Muscle layer of duodenum (tissue), 2 donors: ENCODE data around the gene TMEM242.

Experiments
- H3K27ac ChIP-seq: one replicate; pipeline ENCODE4 v1.7.0; 2013; ENCODE audit warnings: mild to moderate bottlenecking, low read length
- H3K27me3 ChIP-seq: one replicate; pipeline ENCODE4 v1.7.0; 2013; ENCODE audit warnings: low read depth, mild to moderate bottlenecking, control low read depth, low read length
- H3K36me3 ChIP-seq, 2 donors: one replicate each; pipeline ENCODE4 v1.7.0; 2013; ENCODE audit warnings: low read length in 2 of 2, control low read depth in 1 of 2, mild to moderate bottlenecking in 1 of 2; ENCODE audit not compliant: insufficient read depth in 2 of 2, control insufficient read depth in 1 of 2
- H3K4me1 ChIP-seq, 2 donors: one replicate each; pipeline ENCODE4 v1.7.0; 2013; ENCODE audit warnings: low read length in 2 of 2, mild to moderate bottlenecking in 2 of 2, control low read depth in 1 of 2, moderate library complexity in 1 of 2; ENCODE audit not compliant: insufficient read depth in 2 of 2, control insufficient read depth in 1 of 2
- H3K4me3 ChIP-seq, 2 donors: one replicate each; pipeline ENCODE4 v1.7.0; 2013; ENCODE audit warnings: low read length in 2 of 2, low read depth in 1 of 2, mild to moderate bottlenecking in 1 of 2
- H3K9me3 ChIP-seq, 2 donors: one replicate each; pipeline ENCODE4 v1.7.0; 2013; ENCODE audit warnings: low read length in 2 of 2, control low read depth in 1 of 2, mild to moderate bottlenecking in 1 of 2; ENCODE audit not compliant: control insufficient read depth in 1 of 2
- donor health status: healthy.

Gene TMEM242

GRCh38 chr6:157259443-157259842 lies 63.9 kb downstream of the TMEM242 start:
- Histone ChIP-seq H3K27me3 (no peaks in the 10 kb centered on the region), H3K36me3 (no peaks in the 10 kb centered on the region), H3K4me3 (no peak overlapping the region), H3K9me3 (no peaks in the 10 kb centered on the region), H3K4me1 (no peaks in the 10 kb centered on the region), H3K27ac (no peak overlapping the region)

- Histone ChIP-seq H3K27me3 (no peaks in the 10 kb centered on the region), H3K4me1 (no peaks in the 10 kb centered on the region), H3K4me3 (no peak overlapping the region), H3K36me3 (no peaks in the 10 kb centered on the region), H3K27ac (no peak overlapping the region), H3K9me3 (no peaks in the 10 kb centered on the region)
Observed at GRCh38 chr6:157258878-157259277, 64.4 kb downstream of the TMEM242 start.

- H3K27ac ChIP-seq = no peak overlapping the region
- no peaks in the 10 kb centered on the region for H3K27me3 ChIP-seq
- no peaks in the 10 kb centered on the region for H3K36me3 ChIP-seq
- no peaks in the 10 kb centered on the region for H3K4me1 ChIP-seq
- no peaks in the 10 kb centered on the region for H3K9me3 ChIP-seq
- no peak overlapping the region for H3K4me3 ChIP-seq
Observed at GRCh38 chr6:157255079-157255478, 68.2 kb downstream of the TMEM242 start.

- H3K36me3 ChIP-seq = no peaks in the 10 kb centered on the region
- H3K9me3 ChIP-seq = no peaks in the 10 kb centered on the region
- no peak overlapping the region for H3K27ac ChIP-seq
- no peaks in the 10 kb centered on the region for H3K27me3 ChIP-seq
- no peaks in the 10 kb centered on the region for H3K4me1 ChIP-seq
- H3K4me3 ChIP-seq = no peak overlapping the region
Observed at GRCh38 chr6:157254538-157254937, 68.8 kb downstream of the TMEM242 start.

GRCh38 chr6:157253699-157254098 lies 69.6 kb downstream of the TMEM242 start:
- H3K9me3 ChIP-seq = peaks cover 0 to under 1% of the 10 kb centered on the region in 2 donors
- no peak overlapping the region for H3K4me3 ChIP-seq
- H3K27ac ChIP-seq = no peak overlapping the region
- H3K36me3 ChIP-seq = no peaks in the 10 kb centered on the region
- no peaks in the 10 kb centered on the region for H3K27me3 ChIP-seq
- no peaks in the 10 kb centered on the region for H3K4me1 ChIP-seq

- no peak overlapping the region for H3K27ac ChIP-seq
Observed at GRCh38 chr6:157253017-157253416, 70.3 kb downstream of the TMEM242 start.

GRCh38 chr6:157251586-157252247 lies 71.6 kb downstream of the TMEM242 start:
- Histone ChIP-seq H3K27ac (no peak overlapping the region), H3K4me1 (no peaks in the 10 kb centered on the region), H3K27me3 (no peaks in the 10 kb centered on the region)

More at GRCh38 chr6:157253017-157253416, 70.3 kb downstream of the TMEM242 start:
- no peak overlapping the region for H3K4me3 ChIP-seq
- no peaks in the 10 kb centered on the region for H3K36me3 ChIP-seq
- no peaks in the 10 kb centered on the region for H3K27me3 ChIP-seq
- H3K9me3 ChIP-seq = peaks cover 0 to 2% of the 10 kb centered on the region in 2 donors
- no peaks in the 10 kb centered on the region for H3K4me1 ChIP-seq

GRCh38 chr6:157249826-157250225 lies 73.5 kb downstream of the TMEM242 start:
- Histone ChIP-seq H3K4me1 (peaks cover 0 to 2% of the 10 kb centered on the region in 2 donors), H3K27ac (no peak overlapping the region), H3K4me3 (no peak overlapping the region), H3K9me3 (peaks cover 0 to 2% of the 10 kb centered on the region in 2 donors), H3K36me3 (no peaks in the 10 kb centered on the region), H3K27me3 (no peaks in the 10 kb centered on the region)

More at GRCh38 chr6:157251586-157252247, 71.6 kb downstream of the TMEM242 start:
- Histone ChIP-seq H3K36me3 (no peaks in the 10 kb centered on the region), H3K4me3 (no peak overlapping the region), H3K9me3 (peaks cover 0 to 2% of the 10 kb centered on the region in 2 donors)

GRCh38 chr6:157248264-157248663 lies 75.1 kb downstream of the TMEM242 start:
- Histone ChIP-seq H3K27ac (no peak overlapping the region), H3K4me3 (no peak overlapping the region), H3K27me3 (no peaks in the 10 kb centered on the region), H3K4me1 (peaks cover 0 to 10% of the 10 kb centered on the region in 2 donors), H3K9me3 (peaks cover 0 to 2% of the 10 kb centered on the region in 2 donors), H3K36me3 (no peaks in the 10 kb centered on the region)

GRCh38 chr6:157246771-157247484 lies 76.4 kb downstream of the TMEM242 start:
- H3K27ac ChIP-seq = no peak overlapping the region
- H3K4me3 ChIP-seq = no peak overlapping the region

GRCh38 chr6:157246048-157246630 lies 77.2 kb downstream of the TMEM242 start:
- H3K9me3 ChIP-seq = peaks cover 0 to 2% of the 10 kb centered on the region in 2 donors
- H3K4me1 ChIP-seq = peaks cover 0 to 10% of the 10 kb centered on the region in 2 donors
- no peak overlapping the region for H3K27ac ChIP-seq
- H3K4me3 ChIP-seq = no peak overlapping the region
- H3K36me3 ChIP-seq = no peaks in the 10 kb centered on the region
- no peaks in the 10 kb centered on the region for H3K27me3 ChIP-seq

More at GRCh38 chr6:157246771-157247484, 76.4 kb downstream of the TMEM242 start:
- H3K36me3 ChIP-seq = no peaks in the 10 kb centered on the region
- peaks cover 0 to 10% of the 10 kb centered on the region in 2 donors for H3K4me1 ChIP-seq
- peaks cover 0 to 2% of the 10 kb centered on the region in 2 donors for H3K9me3 ChIP-seq
- no peaks in the 10 kb centered on the region for H3K27me3 ChIP-seq
